GM12864 (cell line): ENCODE results near the gene CREG2.
"Not testable (repeated sequence)": the region's sequence is repeated elsewhere in the genome, so short reads cannot be mapped to it uniquely, and the experiment has no call there.

Experiments used
- DNase-seq: peaks from one replicate; pipeline ENCODE4 v3.0.0-alpha.2; 2011; ENCODE audit warnings: low read depth
- H3K4me3 ChIP-seq: 2 replicates; pipeline ENCODE4 v1.5.1; 2011; ENCODE audit warnings: mild to moderate bottlenecking, low read depth, low read length, control low read depth
- CTCF ChIP-seq: IDR thresholded peaks from 2 replicates; pipeline ENCODE4 v1.5.1; 2011; ENCODE audit warnings: low read depth, mild to moderate bottlenecking, moderate library complexity, low read length, control low read depth, inconsistent platforms; ENCODE audit errors: missing control alignments

Gene CREG2

GRCh38 chr2:101328474-101329007 is 58.8 kb downstream of the CREG2 start:
- H3K4me3 ChIP-seq: no peak overlapping the region
- no peak for DNase-seq
- no peak for TF ChIP-seq CTCF

GRCh38 chr2:101327863-101328394 is 59.4 kb downstream of the CREG2 start:
- no peak for DNase-seq
- no peak for TF ChIP-seq CTCF
- H3K4me3 ChIP-seq: no peak overlapping the region

GRCh38 chr2:101325425-101325824 is 61.9 kb downstream of the CREG2 start:
- H3K4me3 ChIP-seq: no peak overlapping the region
- DNase-seq: no peak
- no peak for TF ChIP-seq CTCF

- H3K4me3 ChIP-seq, DNase-seq: not testable (repeated sequence)
Observed at GRCh38 chr2:101316568-101316967, 70.7 kb downstream of the CREG2 start.

- H3K4me3 ChIP-seq: no peak overlapping the region
- no peak for TF ChIP-seq CTCF
- no peak for DNase-seq
Observed at GRCh38 chr2:101311696-101312017, 75.6 kb downstream of the CREG2 start.

- TF ChIP-seq CTCF: no peak
- no peak overlapping the region for H3K4me3 ChIP-seq
- DNase-seq: no peak
Observed at GRCh38 chr2:101310834-101311695, 76.2 kb downstream of the CREG2 start.

GRCh38 chr2:101310090-101310833 is 77.0 kb downstream of the CREG2 start:
- no peak for DNase-seq
- no peak for TF ChIP-seq CTCF
- no peak overlapping the region for H3K4me3 ChIP-seq
